Stimulated activated CD4-positive, alpha-beta T cell treated with anti-CD3 and anti-CD28 coated beads, Interleukin-2, amount 100 ng/mL, for 4 hours (primary cell): ENCODE measurements around the gene EMX1.

Experiments
- DNase-seq: peaks from one replicate; pipeline ENCODE4 v3.0.0-alpha.2; 2020; ENCODE audit warnings: low read depth

Gene EMX1

GRCh38 chr2:72925328-72925943, 8.1 kb downstream of the EMX1 start:
- DNase-seq: no peak

DNA sequence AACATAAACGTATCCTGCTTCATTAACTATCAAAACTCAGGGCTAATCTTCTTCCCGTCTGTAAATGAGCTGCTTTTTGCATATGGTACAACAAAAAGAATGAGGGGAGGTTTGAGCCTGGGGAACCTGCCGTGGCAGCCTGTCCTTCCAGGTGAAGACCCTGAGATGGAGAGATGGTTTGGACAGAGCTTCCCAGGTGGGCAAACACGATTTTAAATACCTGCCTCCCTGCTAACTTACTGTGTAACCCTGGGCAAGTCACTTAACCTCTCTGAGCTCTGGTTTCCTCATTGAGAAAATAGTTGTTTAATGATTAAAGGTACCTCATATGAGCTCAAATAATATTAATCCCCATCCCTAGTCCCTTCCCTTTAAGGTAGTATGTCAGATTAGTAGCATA, 9.0 kb downstream of the EMX1 start:
- no peak for DNase-seq

- DNase-seq: no peak
These were observed 9.6 kb downstream of the EMX1 start for GRCh38 chr2:72926811-72927465.

GRCh38 chr2:72927619-72928550, 10.6 kb downstream of the EMX1 start:
- no peak for DNase-seq

GRCh38 chr2:72929010-72929409, 11.7 kb downstream of the EMX1 start:
- no peak for DNase-seq

DNA sequence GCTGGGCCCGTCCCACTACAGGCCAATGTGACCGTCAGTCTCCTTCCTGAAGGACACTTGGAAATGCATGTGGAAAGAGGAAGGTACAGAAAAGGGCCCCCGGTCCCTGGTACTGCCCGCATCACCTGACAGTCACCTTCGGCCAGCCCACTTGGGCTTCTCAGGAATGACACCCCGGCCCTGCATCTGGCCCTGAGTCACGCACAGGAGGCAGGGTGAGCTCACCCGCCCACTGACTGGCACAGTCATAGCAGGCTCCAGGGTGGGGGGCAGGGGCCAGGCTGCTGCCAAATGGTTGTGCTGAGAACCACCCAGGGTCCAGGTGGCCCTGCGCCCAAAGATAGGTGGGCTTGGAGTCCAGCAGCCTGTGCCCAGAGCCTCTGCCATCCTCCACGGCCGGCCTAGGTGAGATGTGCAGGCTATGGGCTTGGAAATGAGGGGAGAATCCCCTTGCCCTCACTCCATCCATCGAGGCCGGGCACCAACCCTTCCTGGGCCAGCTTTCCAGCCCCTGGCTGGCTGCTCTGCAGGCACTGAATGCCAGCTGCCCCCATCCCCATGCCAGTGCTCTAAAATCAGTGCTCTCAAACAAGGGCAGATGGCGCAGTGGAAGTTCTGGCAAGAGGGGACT, 14.1 kb downstream of the EMX1 start:
- DNase-seq: no peak

DNA sequence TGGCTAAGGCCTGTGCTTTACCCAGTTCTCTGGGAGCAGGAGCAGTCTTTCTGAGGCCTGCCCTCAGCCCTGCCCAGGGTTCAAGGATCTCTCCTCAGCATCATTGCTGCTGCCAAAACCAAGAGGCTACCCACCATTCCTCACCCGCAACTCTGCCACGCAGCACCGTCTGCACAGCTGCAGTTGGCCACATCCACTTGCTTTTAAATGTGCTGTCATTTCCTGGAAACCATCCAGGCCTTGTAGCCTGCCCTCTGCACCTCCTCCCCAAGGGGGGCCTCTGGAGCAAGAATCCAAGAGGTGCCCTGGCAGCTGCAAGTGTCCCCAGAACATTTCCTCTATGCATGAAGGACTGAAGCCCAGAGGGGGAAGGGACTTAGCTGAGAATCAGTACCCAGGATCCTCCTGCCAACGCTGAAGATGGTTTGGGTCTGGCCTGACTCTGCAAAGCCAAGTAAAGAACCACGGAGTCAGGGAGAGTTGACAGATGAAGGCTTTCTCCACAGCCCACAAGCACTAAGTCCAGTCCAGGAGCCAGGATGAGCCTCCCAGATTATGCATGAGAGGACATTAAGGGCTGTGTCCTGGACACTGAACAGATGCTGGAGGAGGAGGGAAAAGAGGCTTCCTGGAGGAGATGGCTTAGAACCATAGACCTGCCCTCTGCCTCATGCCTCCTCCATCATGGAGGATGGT, 14.9 kb downstream of the EMX1 start:
- DNase-seq: no peak

DNA sequence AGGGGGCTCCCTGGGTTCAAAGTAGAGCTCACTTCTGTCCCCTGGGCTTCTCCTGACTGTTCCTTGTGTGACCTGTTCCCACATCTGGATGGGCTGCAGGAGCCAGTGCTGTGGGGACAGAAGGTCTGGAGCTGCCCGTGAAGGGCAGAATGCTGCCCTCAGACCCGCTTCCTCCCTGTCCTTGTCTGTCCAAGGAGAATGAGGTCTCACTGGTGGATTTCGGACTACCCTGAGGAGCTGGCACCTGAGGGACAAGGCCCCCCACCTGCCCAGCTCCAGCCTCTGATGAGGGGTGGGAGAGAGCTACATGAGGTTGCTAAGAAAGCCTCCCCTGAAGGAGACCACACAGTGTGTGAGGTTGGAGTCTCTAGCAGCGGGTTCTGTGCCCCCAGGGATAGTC, 15.5 kb downstream of the EMX1 start:
- DNase-seq: no peak

GRCh38 chr2:72933207-72933606, 15.9 kb downstream of the EMX1 start:
- DNase-seq: no peak

DNA sequence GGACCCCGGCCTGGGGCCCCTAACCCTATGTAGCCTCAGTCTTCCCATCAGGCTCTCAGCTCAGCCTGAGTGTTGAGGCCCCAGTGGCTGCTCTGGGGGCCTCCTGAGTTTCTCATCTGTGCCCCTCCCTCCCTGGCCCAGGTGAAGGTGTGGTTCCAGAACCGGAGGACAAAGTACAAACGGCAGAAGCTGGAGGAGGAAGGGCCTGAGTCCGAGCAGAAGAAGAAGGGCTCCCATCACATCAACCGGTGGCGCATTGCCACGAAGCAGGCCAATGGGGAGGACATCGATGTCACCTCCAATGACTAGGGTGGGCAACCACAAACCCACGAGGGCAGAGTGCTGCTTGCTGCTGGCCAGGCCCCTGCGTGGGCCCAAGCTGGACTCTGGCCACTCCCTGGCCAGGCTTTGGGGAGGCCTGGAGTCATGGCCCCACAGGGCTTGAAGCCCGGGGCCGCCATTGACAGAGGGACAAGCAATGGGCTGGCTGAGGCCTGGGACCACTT, 16.4 kb downstream of the EMX1 start:
- DNase-seq: no peak

GRCh38 chr2:72934683-72935610, 17.6 kb downstream of the EMX1 start:
- no peak for DNase-seq

GRCh38 chr2:72935611-72935957, 18.3 kb downstream of the EMX1 start:
- no peak for DNase-seq

GRCh38 chr2:72936660-72937355, 19.5 kb downstream of the EMX1 start:
- DNase-seq: no peak

GRCh38 chr2:72937356-72937669, 20.0 kb downstream of the EMX1 start:
- DNase-seq: no peak

DNA sequence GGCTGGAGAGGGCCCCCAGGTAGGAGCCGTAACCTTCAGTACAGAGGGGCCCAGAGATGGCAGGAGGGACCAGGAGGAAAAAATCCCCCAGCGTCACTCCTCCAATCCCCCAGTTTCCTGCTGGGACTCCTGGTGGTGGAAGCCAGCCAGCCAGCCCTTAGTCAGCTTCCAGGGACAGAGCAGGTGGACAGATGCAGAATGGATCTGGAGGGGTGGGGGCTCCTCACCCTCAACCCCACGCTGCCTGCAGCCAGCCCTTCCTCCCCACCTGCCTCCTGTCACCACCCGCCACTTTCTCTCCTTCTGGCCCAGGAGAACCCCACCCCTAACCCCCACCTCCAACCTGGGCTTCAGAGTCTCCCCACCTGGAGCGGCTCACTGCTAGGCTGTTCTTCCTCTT, 21.1 kb downstream of the EMX1 start:
- DNase-seq: no peak

DNA sequence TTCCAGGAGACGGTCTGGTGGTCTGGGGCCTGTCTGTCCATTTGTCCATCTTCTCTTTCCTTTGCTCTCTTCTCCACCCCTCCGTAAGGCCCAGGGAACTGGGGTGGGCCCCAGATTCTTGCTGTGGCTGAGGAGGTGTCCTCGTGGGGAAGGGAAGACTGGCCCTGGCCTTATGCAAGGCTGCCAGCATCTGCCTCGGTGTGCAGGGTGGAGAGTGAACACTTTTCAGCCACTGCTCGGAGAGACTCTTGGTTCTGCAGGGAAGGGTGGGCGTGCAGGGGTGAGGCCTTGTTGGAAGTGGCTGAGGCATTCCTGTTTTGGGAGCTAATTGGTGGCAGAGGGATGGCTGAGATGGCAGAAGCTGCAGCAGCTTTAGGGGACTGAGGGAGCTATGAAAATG, 23.0 kb downstream of the EMX1 start:
- no peak for DNase-seq

- no peak for DNase-seq
These were observed 23.5 kb downstream of the EMX1 start for GRCh38 chr2:72940786-72941185.

DNA sequence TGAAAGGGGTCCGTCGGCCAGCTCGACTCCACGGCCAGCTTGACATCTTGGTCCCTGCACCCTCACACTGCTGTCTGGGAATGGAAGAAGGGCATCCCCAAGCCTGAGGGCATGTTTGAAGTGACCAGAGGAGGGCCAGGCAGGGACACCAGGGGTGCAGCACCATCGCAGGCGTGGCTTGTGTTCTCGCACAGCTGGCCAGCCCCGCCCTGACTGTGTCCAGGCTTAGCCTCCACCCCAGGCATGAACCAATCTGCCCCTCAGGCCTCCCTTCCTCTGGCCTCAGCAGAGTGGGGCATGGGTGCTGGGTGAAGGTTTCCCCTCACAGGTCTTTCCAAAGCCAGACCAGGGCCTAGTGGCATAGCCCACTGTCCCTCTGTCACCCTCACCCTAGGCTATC, 25.0 kb downstream of the EMX1 start:
- DNase-seq: no peak

DNA sequence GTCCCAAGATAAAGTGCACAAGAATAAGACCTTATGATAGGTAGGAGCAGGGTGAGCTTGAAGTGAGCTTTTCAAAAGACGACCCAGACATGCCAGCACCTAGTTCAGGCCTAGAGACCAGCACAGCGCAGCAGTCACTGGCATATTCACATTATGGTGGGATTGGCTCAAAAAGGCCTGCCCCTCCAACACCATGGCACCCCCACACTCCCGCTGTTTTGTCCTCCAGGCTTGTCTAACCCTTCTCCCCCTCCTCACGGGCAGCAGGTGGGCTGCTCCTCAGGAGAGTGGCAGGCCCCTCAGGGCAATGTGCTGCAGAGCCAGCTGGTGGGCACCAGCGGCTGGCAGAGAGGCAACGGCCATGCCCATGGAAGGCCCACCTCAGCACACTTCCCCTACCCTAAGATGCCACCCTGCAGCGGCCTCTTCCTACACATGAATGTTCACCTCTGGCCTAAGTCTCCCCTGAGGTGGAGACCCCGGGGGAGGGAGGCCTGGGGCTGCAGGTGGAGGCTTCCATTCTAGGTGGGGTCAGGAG, 25.6 kb downstream of the EMX1 start:
- DNase-seq: no peak
